ENCODE results near the gene MAPK4.

Gene MAPK4

GRCh38 chr18:50659091-50660003 is 99.5 kb downstream of the MAPK4 start:
- intact Hi-C loops (cut with micrococcal nuclease), result no loop called here
- Mint-ChIP-seq H3K36me3 (ENCODE audit: low read depth) (no peaks in the 10 kb centered on the region), H3K4me1 (ENCODE audit: low read depth) (no peaks in the 10 kb centered on the region), H3K27ac (no peak overlapping the region), H3K4me3 (no peak overlapping the region), H3K27me3 (no peaks in the 10 kb centered on the region), H3K9me3 (no peaks in the 10 kb centered on the region)

- intact Hi-C loops (cut with micrococcal nuclease), result no loop called here
- Mint-ChIP-seq H3K36me3 (ENCODE audit: low read depth) (no peaks in the 10 kb centered on the region), H3K4me3 (no peak overlapping the region), H3K27me3 (no peaks in the 10 kb centered on the region), H3K9me3 (no peaks in the 10 kb centered on the region), H3K4me1 (ENCODE audit: low read depth) (no peaks in the 10 kb centered on the region), H3K27ac (no peak overlapping the region)
Observed at GRCh38 chr18:50661013-50661412, 101.1 kb downstream of the MAPK4 start.

- Mint-ChIP-seq H3K4me3 (no peak overlapping the region), H3K4me1 (ENCODE audit: low read depth) (no peaks in the 10 kb centered on the region)
Observed at GRCh38 chr18:50662177-50662576, 102.3 kb downstream of the MAPK4 start.

GRCh38 chr18:50662775-50663383 is 103.0 kb downstream of the MAPK4 start:
- intact Hi-C loops (cut with micrococcal nuclease), result no loop called here
- H3K4me3 Mint-ChIP-seq, result no peak overlapping the region
- no peaks in the 10 kb centered on the region for H3K36me3 Mint-ChIP-seq (ENCODE audit: low read depth)
- no peak overlapping the region for H3K27ac Mint-ChIP-seq
- H3K9me3 Mint-ChIP-seq, result no peaks in the 10 kb centered on the region
- H3K4me1 Mint-ChIP-seq (ENCODE audit: low read depth), result no peaks in the 10 kb centered on the region
- no peaks in the 10 kb centered on the region for H3K27me3 Mint-ChIP-seq

More at GRCh38 chr18:50662177-50662576, 102.3 kb downstream of the MAPK4 start:
- Mint-ChIP-seq H3K36me3 (ENCODE audit: low read depth) (no peaks in the 10 kb centered on the region), H3K9me3 (no peaks in the 10 kb centered on the region), H3K27me3 (no peaks in the 10 kb centered on the region), H3K27ac (no peak overlapping the region)
- intact Hi-C loops (cut with micrococcal nuclease), result no loop called here

- Mint-ChIP-seq H3K27ac (no peak overlapping the region), H3K27me3 (no peaks in the 10 kb centered on the region), H3K4me1 (ENCODE audit: low read depth) (no peaks in the 10 kb centered on the region), H3K36me3 (ENCODE audit: low read depth) (no peaks in the 10 kb centered on the region), H3K4me3 (no peak overlapping the region), H3K9me3 (no peaks in the 10 kb centered on the region)
- intact Hi-C loops (cut with micrococcal nuclease), result no loop called here
Observed at GRCh38 chr18:50663626-50664441, 103.9 kb downstream of the MAPK4 start.

GRCh38 chr18:50665015-50665414 is 105.1 kb downstream of the MAPK4 start:
- intact Hi-C loops (cut with micrococcal nuclease), result no loop called here
- H3K27me3 Mint-ChIP-seq, result no peaks in the 10 kb centered on the region
- no peak overlapping the region for H3K27ac Mint-ChIP-seq
- no peaks in the 10 kb centered on the region for H3K4me1 Mint-ChIP-seq (ENCODE audit: low read depth)
- H3K36me3 Mint-ChIP-seq (ENCODE audit: low read depth), result no peaks in the 10 kb centered on the region
- H3K4me3 Mint-ChIP-seq, result no peak overlapping the region
- no peaks in the 10 kb centered on the region for H3K9me3 Mint-ChIP-seq

GRCh38 chr18:50665519-50665918 is 105.6 kb downstream of the MAPK4 start:
- Mint-ChIP-seq H3K36me3 (ENCODE audit: low read depth) (no peaks in the 10 kb centered on the region), H3K27ac (no peak overlapping the region), H3K4me1 (ENCODE audit: low read depth) (no peaks in the 10 kb centered on the region), H3K4me3 (no peak overlapping the region), H3K27me3 (no peaks in the 10 kb centered on the region), H3K9me3 (no peaks in the 10 kb centered on the region)
- intact Hi-C loops (cut with micrococcal nuclease), result no loop called here

- intact Hi-C loops (cut with micrococcal nuclease), result no loop called here
- Mint-ChIP-seq H3K27me3 (no peaks in the 10 kb centered on the region), H3K36me3 (ENCODE audit: low read depth) (no peaks in the 10 kb centered on the region), H3K9me3 (no peaks in the 10 kb centered on the region), H3K4me1 (ENCODE audit: low read depth) (no peaks in the 10 kb centered on the region), H3K4me3 (no peak overlapping the region), H3K27ac (no peak overlapping the region)
Observed at GRCh38 chr18:50666536-50666935, 106.6 kb downstream of the MAPK4 start.

- intact Hi-C loops (cut with micrococcal nuclease), result no loop called here
- no peaks in the 10 kb centered on the region for H3K27me3 Mint-ChIP-seq
- no peak overlapping the region for H3K4me3 Mint-ChIP-seq
- no peaks in the 10 kb centered on the region for H3K36me3 Mint-ChIP-seq (ENCODE audit: low read depth)
- no peaks in the 10 kb centered on the region for H3K4me1 Mint-ChIP-seq (ENCODE audit: low read depth)
- H3K27ac Mint-ChIP-seq, result no peak overlapping the region
- no peaks in the 10 kb centered on the region for H3K9me3 Mint-ChIP-seq
Observed at GRCh38 chr18:50671376-50671775, 111.5 kb downstream of the MAPK4 start.

- Mint-ChIP-seq H3K27me3 (no peaks in the 10 kb centered on the region), H3K4me1 (ENCODE audit: low read depth) (no peaks in the 10 kb centered on the region), H3K36me3 (ENCODE audit: low read depth) (no peaks in the 10 kb centered on the region), H3K9me3 (no peaks in the 10 kb centered on the region), H3K27ac (no peak overlapping the region), H3K4me3 (no peak overlapping the region)
- intact Hi-C loops (cut with micrococcal nuclease), result no loop called here
Observed at GRCh38 chr18:50674307-50674980, 114.6 kb downstream of the MAPK4 start.

- Mint-ChIP-seq H3K4me1 (ENCODE audit: low read depth) (no peaks in the 10 kb centered on the region), H3K9me3 (no peaks in the 10 kb centered on the region), H3K27me3 (no peaks in the 10 kb centered on the region), H3K4me3 (no peak overlapping the region), H3K27ac (no peak overlapping the region), H3K36me3 (ENCODE audit: low read depth) (no peaks in the 10 kb centered on the region)
- intact Hi-C loops (cut with micrococcal nuclease), result no loop called here
Observed at GRCh38 chr18:50675043-50675442, 115.2 kb downstream of the MAPK4 start.

- H3K4me3 Mint-ChIP-seq, result no peak overlapping the region
Observed at GRCh38 chr18:50678651-50679050, 118.8 kb downstream of the MAPK4 start.

GRCh38 chr18:50679056-50679455 is 119.2 kb downstream of the MAPK4 start:
- intact Hi-C loops (cut with micrococcal nuclease), result no loop called here

More at GRCh38 chr18:50678651-50679050, 118.8 kb downstream of the MAPK4 start:
- Mint-ChIP-seq H3K36me3 (ENCODE audit: low read depth) (no peaks in the 10 kb centered on the region), H3K27ac (no peak overlapping the region), H3K4me1 (ENCODE audit: low read depth) (no peaks in the 10 kb centered on the region), H3K9me3 (no peaks in the 10 kb centered on the region), H3K27me3 (no peaks in the 10 kb centered on the region)
- intact Hi-C loops (cut with micrococcal nuclease), result no loop called here

More at GRCh38 chr18:50679056-50679455, 119.2 kb downstream of the MAPK4 start:
- no peaks in the 10 kb centered on the region for H3K9me3 Mint-ChIP-seq
- no peak overlapping the region for H3K27ac Mint-ChIP-seq
- H3K4me1 Mint-ChIP-seq (ENCODE audit: low read depth), result no peaks in the 10 kb centered on the region
- no peak overlapping the region for H3K4me3 Mint-ChIP-seq
- no peaks in the 10 kb centered on the region for H3K27me3 Mint-ChIP-seq
- no peaks in the 10 kb centered on the region for H3K36me3 Mint-ChIP-seq (ENCODE audit: low read depth)
